Raji (cell line): ENCODE measurements around the gene APOM.

Experiments used
- POLR2A ChIP-seq: IDR thresholded peaks from 2 replicates; pipeline ENCODE4 v1.6.1; 2011; ENCODE audit warnings: low read depth, low read length, control low read depth; ENCODE audit not compliant: insufficient read depth

Gene APOM

DNA sequence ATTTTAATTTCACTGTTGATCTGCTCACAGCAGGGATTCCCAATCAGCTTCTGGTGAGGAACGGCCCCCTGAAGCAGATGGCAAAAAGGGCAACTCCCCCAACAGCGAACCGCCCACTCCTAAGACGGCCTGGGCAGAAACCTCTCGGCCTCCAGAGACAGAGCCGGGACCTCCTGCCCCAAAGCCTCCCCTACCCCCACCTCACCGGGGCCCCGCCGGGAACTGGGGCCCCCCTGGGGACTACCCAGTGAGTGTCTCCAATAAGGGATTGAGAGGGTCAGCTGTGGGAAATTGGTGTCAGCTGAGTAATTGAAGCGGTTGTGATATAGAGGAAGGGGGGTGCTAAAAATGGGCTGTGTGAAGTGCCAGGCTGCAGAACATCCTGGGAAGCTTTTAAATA is 28.7 kb upstream of the APOM start:
- TF ChIP-seq POLR2A: no peak

- no peak for TF ChIP-seq POLR2A
Measured at GRCh38 chr6:31627690-31628287, 27.9 kb upstream of the APOM start.

- no peak for TF ChIP-seq POLR2A
Measured at GRCh38 chr6:31629014-31629413, 26.7 kb upstream of the APOM start.

DNA sequence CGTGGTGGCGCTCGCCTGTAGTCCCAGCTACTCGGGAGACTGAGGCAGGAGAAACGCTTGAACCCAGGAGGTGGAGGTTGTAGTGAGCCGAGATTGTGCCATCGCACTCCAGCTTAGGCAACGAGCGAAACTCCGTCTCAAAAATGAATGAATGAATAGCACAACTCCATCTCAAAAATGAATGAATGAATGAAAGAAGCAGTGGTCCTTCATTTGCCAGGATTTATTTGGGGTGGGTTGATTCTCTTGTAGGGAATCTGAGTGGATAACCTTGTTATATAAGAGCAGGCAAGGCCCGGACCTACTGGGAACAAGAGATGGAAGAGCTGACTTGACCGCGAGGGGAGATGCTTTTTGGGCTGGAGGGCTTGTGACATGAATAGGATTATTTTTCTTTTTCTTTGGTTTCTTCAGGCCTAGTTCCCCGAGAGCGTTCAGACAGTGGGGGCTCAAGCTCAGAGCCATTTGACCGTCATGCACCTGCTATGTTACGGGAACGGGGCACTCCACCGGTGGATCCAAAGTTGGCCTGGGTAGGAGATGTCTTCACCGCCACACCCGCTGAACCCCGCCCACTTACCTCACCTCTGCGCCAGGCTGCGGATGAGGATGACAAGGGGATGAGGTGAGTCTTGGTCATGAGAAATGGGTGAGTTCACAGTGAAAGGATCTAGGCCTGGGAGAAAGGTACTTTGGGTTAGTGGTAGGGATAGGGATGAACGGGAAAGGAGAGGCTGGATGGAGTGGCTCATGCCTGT is 25.3 kb upstream of the APOM start:
- TF ChIP-seq POLR2A: no peak

GRCh38 chr6:31631209-31631608 is 24.5 kb upstream of the APOM start:
- TF ChIP-seq POLR2A: no peak

DNA sequence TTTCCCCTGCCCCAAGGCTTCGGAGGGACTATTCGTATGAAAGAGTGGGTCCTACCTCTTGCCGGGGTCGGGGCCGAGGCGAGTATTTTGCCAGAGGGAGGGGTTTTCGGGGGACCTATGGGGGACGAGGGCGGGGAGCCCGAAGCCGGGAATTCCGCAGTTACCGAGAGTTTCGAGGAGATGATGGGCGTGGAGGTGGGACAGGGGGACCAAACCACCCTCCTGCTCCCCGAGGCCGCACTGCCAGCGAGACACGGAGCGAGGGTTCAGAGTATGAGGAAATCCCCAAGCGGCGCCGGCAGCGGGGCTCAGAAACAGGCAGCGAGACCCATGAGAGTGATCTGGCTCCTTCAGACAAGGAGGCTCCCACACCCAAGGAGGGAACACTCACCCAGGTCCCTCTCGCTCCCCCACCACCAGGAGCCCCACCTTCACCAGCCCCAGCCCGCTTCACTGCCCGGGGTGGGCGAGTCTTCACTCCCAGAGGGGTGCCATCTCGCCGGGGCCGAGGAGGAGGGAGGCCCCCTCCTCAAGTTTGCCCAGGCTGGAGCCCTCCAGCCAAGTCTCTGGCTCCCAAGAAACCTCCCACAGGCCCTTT is 23.9 kb upstream of the APOM start:
- no peak for TF ChIP-seq POLR2A

DNA sequence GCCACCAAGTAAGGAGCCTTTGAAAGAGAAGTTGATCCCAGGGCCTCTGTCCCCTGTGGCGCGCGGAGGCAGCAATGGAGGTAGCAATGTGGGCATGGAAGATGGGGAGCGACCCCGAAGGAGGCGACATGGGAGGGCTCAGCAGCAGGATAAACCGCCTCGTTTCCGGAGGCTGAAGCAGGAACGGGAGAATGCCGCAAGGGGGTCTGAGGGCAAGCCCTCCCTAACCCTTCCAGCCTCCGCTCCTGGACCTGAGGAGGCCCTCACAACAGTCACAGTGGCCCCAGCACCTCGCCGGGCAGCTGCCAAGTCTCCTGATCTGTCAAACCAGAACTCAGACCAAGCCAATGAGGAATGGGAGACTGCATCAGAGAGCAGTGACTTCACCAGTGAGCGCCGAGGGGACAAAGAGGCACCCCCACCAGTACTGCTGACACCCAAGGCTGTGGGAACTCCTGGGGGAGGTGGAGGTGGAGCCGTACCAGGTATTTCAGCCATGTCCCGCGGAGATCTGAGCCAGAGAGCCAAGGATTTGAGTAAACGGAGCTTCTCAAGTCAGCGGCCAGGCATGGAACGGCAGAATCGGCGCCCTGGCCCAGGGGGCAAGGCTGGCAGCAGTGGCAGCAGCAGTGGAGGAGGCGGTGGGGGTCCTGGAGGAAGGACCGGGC is 23.3 kb upstream of the APOM start:
- no peak for TF ChIP-seq POLR2A

GRCh38 chr6:31633447-31633846 is 22.2 kb upstream of the APOM start:
- no peak for TF ChIP-seq POLR2A

GRCh38 chr6:31634131-31634530 is 21.6 kb upstream of the APOM start:
- TF ChIP-seq POLR2A: no peak

- no peak for TF ChIP-seq POLR2A
Measured at GRCh38 chr6:31634969-31635575, 20.6 kb upstream of the APOM start.

GRCh38 chr6:31636698-31637596 is 18.7 kb upstream of the APOM start:
- no peak for TF ChIP-seq POLR2A

DNA sequence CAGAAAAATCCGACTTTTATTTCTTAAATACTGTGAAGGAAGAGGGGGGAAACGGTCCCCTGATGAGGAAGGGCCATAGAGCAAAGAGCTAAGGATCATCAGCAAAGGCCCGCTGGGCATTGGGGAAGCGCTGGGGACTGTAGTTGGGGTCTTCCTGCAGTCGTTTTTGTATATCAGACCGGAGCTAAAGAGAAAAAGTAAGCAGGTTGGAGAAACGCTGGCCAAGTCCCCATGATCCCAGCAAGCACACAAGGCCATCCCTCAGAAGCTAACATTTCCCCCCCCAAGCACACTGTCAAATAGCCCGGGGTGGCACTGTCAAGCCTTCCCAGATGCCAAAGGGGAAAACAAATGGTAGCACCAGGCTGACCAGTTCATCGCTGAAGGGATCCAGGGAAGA is 16.7 kb upstream of the APOM start:
- TF ChIP-seq POLR2A: no peak

DNA sequence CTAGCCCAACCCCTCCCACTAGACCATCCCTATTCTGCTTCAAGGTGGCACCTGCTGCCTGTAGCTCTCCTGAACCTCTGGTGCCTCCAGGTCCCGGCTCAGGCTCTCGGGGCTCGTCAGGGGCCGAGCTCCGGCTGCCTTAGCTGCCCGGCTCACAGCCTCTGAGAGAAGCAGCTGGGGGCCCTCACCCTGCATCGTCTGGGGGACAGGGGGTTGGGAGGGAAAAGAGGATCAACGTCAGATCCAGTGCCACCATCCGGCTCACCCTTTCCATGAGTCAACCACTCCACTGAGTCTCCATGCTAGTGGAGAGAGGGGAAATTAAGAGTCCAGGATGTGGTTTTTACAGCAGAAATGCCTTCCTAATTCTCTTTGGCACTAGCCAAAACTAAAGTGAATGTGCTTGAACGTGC is 16.2 kb upstream of the APOM start:
- TF ChIP-seq POLR2A: no peak

DNA sequence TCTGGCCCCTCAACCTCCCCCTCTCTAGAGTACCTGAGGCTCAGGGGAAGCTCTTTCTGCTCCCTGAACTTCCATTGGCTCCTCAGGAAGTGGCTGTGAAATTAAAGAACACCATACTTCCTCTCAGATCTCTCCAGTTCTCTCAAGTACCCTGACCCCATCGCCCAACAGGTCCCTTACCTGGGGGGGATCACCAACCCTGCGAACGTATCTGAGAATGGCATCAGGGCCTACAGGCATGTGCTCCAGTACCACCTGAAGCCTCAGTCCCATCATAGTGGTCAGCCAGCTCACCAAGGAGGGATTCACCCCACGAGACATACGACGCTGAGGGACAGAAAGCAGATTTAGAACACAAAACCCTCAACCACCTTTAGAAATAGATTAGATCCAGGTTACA is 15.1 kb upstream of the APOM start:
- no peak for TF ChIP-seq POLR2A
